Calu3 (cell line): ENCODE results near the gene PLXNA2. TPM values are rescaled to one million over a fixed set of nuclear protein-coding genes. Genes with fewer than 3 reads are reported as not detected.

ENCODE experiments used
- BruUV-seq: library from RNA; stranded (reverse); fragments of 400-500 nt; replicated peaks from 2 replicates; lab custom pipeline; 2021; lab: Mats Ljungman, UMichigan
- CTCF ChIA-PET: fragments of 300-600 bp; sonication (Branson Sonifier 250); formaldehyde crosslinking; loops from one replicate; lab custom pipeline; 2022; ENCODE audit warnings: antibody characterized with exemption; lab: Charles Lee
- DNase-seq: peaks from one replicate; pipeline ENCODE4 v3.0.0; 2022
- H3K27ac Mint-ChIP-seq: one replicate; pipeline ENCODE4 v1.8.0; 2022; ENCODE audit warnings: mixed read lengths; ENCODE audit not compliant: unreplicated experiment
- H3K27me3 Mint-ChIP-seq: one replicate; pipeline ENCODE4 v1.8.0; 2022; ENCODE audit warnings: mixed read lengths; ENCODE audit not compliant: unreplicated experiment
- H3K36me3 Mint-ChIP-seq: one replicate; pipeline ENCODE4 v1.8.0; 2022; ENCODE audit warnings: mild to moderate bottlenecking, moderate library complexity, mixed read lengths; ENCODE audit not compliant: insufficient read depth, unreplicated experiment
- H3K4me1 Mint-ChIP-seq: one replicate; pipeline ENCODE4 v1.8.0; 2022; ENCODE audit warnings: mild to moderate bottlenecking, low read depth, mixed read lengths; ENCODE audit not compliant: unreplicated experiment
- H3K4me3 Mint-ChIP-seq: one replicate; pipeline ENCODE4 v1.8.0; 2022; ENCODE audit warnings: mild to moderate bottlenecking, low read depth, moderate library complexity, mixed read lengths; ENCODE audit not compliant: unreplicated experiment
- H3K9me3 Mint-ChIP-seq: one replicate; pipeline ENCODE4 v1.8.0; 2022; ENCODE audit warnings: low read depth, mixed read lengths; ENCODE audit not compliant: unreplicated experiment
- intact Hi-C: fragments of 100-400 bp; cut with micrococcal nuclease; formaldehyde crosslinking; loops from one replicate; pipeline ENCODE4 v1.10.0; 2022; ENCODE audit not compliant: unreplicated experiment
- total RNA-seq: library from RNA; stranded (reverse); gene quantifications from 2 replicates; pipeline ENCODE4 v1.2.3, GENCODE V29; 2022
- TF ChIP-seq, protein P1 (sequence below): fragments of 200-600 bp; IDR thresholded peaks from one replicate; pipeline ENCODE4 v1.8.0; 2022; ENCODE audit warnings: antibody characterized with exemption; ENCODE audit not compliant: unreplicated experiment

PLXNA2 gene
- total RNA-seq, 1 experiment from 2014 or later, result 16.2 TPM

DNA sequence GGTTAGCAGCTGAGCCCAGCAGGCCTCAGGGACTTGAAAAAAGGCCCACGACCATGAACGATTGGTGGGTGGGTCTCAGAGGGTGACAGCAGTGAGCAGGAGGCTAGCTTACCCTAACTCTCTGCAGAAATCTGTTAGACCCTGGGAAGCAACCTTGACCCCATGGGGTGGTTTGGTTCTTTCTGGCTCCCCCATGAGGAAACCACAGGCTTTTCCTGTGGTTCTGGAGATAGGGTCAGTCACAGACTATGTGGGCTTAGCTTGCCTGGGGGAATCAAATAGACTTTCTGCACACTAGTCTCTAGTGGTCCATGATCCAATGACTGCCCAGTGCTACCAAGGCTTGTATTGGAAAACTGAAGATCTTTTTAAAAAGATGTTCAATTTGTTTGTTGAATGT is 118.1 kb downstream of the PLXNA2 start:
- TF ChIP-seq, protein P1, sequence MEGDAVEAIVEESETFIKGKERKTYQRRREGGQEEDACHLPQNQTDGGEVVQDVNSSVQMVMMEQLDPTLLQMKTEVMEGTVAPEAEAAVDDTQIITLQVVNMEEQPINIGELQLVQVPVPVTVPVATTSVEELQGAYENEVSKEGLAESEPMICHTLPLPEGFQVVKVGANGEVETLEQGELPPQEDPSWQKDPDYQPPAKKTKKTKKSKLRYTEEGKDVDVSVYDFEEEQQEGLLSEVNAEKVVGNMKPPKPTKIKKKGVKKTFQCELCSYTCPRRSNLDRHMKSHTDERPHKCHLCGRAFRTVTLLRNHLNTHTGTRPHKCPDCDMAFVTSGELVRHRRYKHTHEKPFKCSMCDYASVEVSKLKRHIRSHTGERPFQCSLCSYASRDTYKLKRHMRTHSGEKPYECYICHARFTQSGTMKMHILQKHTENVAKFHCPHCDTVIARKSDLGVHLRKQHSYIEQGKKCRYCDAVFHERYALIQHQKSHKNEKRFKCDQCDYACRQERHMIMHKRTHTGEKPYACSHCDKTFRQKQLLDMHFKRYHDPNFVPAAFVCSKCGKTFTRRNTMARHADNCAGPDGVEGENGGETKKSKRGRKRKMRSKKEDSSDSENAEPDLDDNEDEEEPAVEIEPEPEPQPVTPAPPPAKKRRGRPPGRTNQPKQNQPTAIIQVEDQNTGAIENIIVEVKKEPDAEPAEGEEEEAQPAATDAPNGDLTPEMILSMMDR, result no peak
- intact Hi-C loops, result no loop called here
- no peaks in the 10 kb centered on the region for H3K27me3 Mint-ChIP-seq
- CTCF ChIA-PET, result no interaction called here
- no peak overlapping the region for H3K27ac Mint-ChIP-seq
- no peaks in the 10 kb centered on the region for H3K4me1 Mint-ChIP-seq
- H3K4me3 Mint-ChIP-seq, result no peak overlapping the region
- H3K9me3 Mint-ChIP-seq, result no peaks in the 10 kb centered on the region
- BruUV-seq, result no TSS peak
- no peaks in the 10 kb centered on the region for H3K36me3 Mint-ChIP-seq
- DNase-seq, result no peak

DNA sequence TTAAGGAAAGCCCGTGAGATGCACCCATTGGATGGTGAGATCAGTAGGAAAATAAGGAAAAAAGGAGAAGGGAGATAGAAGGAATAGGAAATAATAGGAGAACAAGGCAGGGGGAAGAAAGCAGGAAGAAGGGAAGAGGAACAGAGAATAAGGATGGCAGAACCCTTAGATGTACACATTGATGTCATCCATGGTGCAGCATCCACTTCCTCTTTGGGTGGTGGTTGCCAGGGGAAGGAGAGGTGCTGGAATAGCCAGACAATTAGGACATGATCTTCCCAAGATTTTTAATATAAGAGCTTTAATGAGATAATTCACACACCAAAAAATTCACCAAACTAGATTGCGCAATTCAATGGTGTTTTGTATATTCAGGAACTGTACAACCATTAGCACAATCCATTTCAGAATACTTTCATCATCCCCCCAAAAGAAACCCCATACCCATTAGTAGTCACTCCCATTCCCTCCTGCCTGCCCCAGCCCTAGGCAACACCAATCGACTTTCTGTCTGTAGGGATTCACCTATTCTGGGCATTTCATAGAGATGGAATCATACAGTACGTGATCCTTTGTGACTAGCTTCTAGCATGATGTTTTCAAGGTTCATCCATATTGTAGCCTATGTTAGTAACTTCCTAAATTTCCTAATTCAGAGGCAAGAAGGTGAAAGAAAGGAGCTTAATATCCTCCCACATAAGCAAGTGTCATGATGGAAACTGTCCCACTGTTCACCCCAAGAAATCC is 121.4 kb downstream of the PLXNA2 start:
- DNase-seq, result no peak
- H3K27ac Mint-ChIP-seq, result no peak overlapping the region
- intact Hi-C loops, result no loop called here
- BruUV-seq, result no TSS peak
- H3K9me3 Mint-ChIP-seq, result no peaks in the 10 kb centered on the region
- no peak overlapping the region for H3K4me3 Mint-ChIP-seq
- no peaks in the 10 kb centered on the region for H3K36me3 Mint-ChIP-seq
- TF ChIP-seq, protein P1, result no peak
- H3K4me1 Mint-ChIP-seq, result no peaks in the 10 kb centered on the region
- no peaks in the 10 kb centered on the region for H3K27me3 Mint-ChIP-seq
- CTCF ChIA-PET, result interaction anchor here (1.5 kb wide), 1 partner anchor 9 kb away, joined by 3 read pairs; no protein-coding TSS in a partner anchor

- no peaks in the 10 kb centered on the region for H3K4me1 Mint-ChIP-seq
- BruUV-seq, result no TSS peak
- H3K27ac Mint-ChIP-seq, result no peak overlapping the region
- H3K36me3 Mint-ChIP-seq, result no peaks in the 10 kb centered on the region
- TF ChIP-seq, protein P1, result no peak
- DNase-seq, result no peak
- CTCF ChIA-PET, result no interaction called here
- intact Hi-C loops, result no loop called here
- H3K4me3 Mint-ChIP-seq, result no peak overlapping the region
- H3K27me3 Mint-ChIP-seq, result no peaks in the 10 kb centered on the region
- H3K9me3 Mint-ChIP-seq, result no peaks in the 10 kb centered on the region
These were observed 122.3 kb downstream of the PLXNA2 start for GRCh38 chr1:208121813-208122364.

DNA sequence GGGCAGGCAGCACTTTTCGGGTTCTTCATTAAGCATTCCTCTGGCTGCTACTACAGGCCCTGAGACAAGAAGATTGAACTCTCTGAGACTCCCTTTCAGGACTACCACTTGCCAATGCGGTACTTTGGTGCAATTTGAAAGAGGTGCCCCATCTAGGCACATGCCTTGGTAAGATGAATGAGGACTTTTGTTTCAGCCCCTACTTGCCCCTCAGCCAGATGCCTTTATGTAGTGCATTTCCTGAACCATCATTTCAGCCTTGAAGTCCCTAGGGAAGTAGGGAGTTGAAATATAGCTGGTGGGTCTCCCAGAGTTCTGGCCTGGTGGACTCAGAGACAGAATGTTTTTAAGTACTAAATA is 123.8 kb downstream of the PLXNA2 start:
- no TSS peak for BruUV-seq
- TF ChIP-seq, protein P1, result no peak
- CTCF ChIA-PET, result interaction anchor here (0.5 to 1.1 kb wide), 4 partner anchors 11 to 98 kb away, joined by 3 to 5 read pairs (median 4); no protein-coding TSS in a partner anchor
- Mint-ChIP-seq H3K9me3 (no peaks in the 10 kb centered on the region), H3K4me1 (peaks cover 12% of the 10 kb centered on the region), H3K27me3 (no peaks in the 10 kb centered on the region), H3K4me3 (no peak overlapping the region), H3K27ac (no peak overlapping the region), H3K36me3 (no peaks in the 10 kb centered on the region)
- no peak for DNase-seq
- intact Hi-C loops, result no loop called here
